Left renal pelvis (tissue), 4 donors: ENCODE measurements around the gene C11orf86. TPM values are rescaled to one million over a fixed set of nuclear protein-coding genes. Genes with fewer than 3 reads are reported as not detected.
"Not testable (repeated sequence)": the region's sequence is repeated elsewhere in the genome, so short reads cannot be mapped to it uniquely, and the experiment has no call there.

Experiments used
- DNase-seq, 4 donors: peaks; one replicate each; pipeline ENCODE4 v3.0.0-alpha.2; 2013; ENCODE audit warnings: low read depth in 4 of 4, low spot score in 3 of 4
- polyA plus RNA-seq, 4 donors: library from polyadenylated mRNA; unstranded; fragments of 120-200 nt; gene quantifications; one replicate each; pipeline ENCODE4 v1.2.1, GENCODE V29; 2013; ENCODE audit not compliant: insufficient read length in 4 of 4

Gene C11orf86
- polyA plus RNA-seq: not detected

GRCh38 chr11:66974724-66975404, at the start of gene C11orf86:
TSS of gene C11orf86 (plus strand) at chr11:66975304. CDS start at chr11:66975363, 59 bp downstream.
- DNase-seq: no peak

GRCh38 chr11:66929753-66930152, 45.4 kb upstream of the C11orf86 start:
- no peak for DNase-seq

- no peak for DNase-seq
Measured at GRCh38 chr11:66932543-66932942, 42.6 kb upstream of the C11orf86 start.

GRCh38 chr11:66933531-66933930, 41.6 kb upstream of the C11orf86 start:
- no peak for DNase-seq

- DNase-seq: no peak
Measured at GRCh38 chr11:66934950-66935779, 39.9 kb upstream of the C11orf86 start.

- no peak for DNase-seq
Measured at GRCh38 chr11:66936311-66936711, 38.8 kb upstream of the C11orf86 start.

- no peak for DNase-seq
Measured at GRCh38 chr11:66937193-66937733, 37.8 kb upstream of the C11orf86 start.

- DNase-seq: no peak
Measured at GRCh38 chr11:66938582-66939135, 36.4 kb upstream of the C11orf86 start.

- no peak for DNase-seq
Measured at GRCh38 chr11:66950112-66950535, 25.0 kb upstream of the C11orf86 start.

GRCh38 chr11:66951135-66951534, 24.0 kb upstream of the C11orf86 start:
- DNase-seq: no peak

- DNase-seq: no peak
Measured at GRCh38 chr11:66951927-66952337, 23.2 kb upstream of the C11orf86 start.

- no peak for DNase-seq
Measured at GRCh38 chr11:66953081-66953833, 21.8 kb upstream of the C11orf86 start.

- DNase-seq: no peak
Measured at GRCh38 chr11:66956689-66957290, 18.3 kb upstream of the C11orf86 start.

- DNase-seq: no peak
Measured at GRCh38 chr11:66957971-66958231, 17.2 kb upstream of the C11orf86 start.

GRCh38 chr11:66958232-66958955, 16.7 kb upstream of the C11orf86 start, which contains the start of gene PC:
TSS of gene PC (minus strand) at chr11:66958383. CDS start at chr11:66872159, 86,224 bp downstream.
- peak; percentile 97 to 99 (median 98) for DNase-seq

GRCh38 chr11:66958956-66959274, 16.2 kb upstream of the C11orf86 start:
- DNase-seq: no peak

- not testable (repeated sequence) for DNase-seq
Measured at GRCh38 chr11:66961691-66962213, 13.4 kb upstream of the C11orf86 start.

GRCh38 chr11:66962247-66962646, 12.9 kb upstream of the C11orf86 start:
- DNase-seq: no peak

GRCh38 chr11:66962801-66963200, 12.3 kb upstream of the C11orf86 start:
- no peak for DNase-seq
